GM21737 (cell line): ENCODE results near the gene RANBP1.
"Not testable (repeated sequence)": the region's sequence is repeated elsewhere in the genome, so short reads cannot be mapped to it uniquely, and the experiment has no call there.

ENCODE experiments used
- ATAC-seq: cut with Tn5 transposase; IDR thresholded peaks from one replicate; pipeline ENCODE4 v1.9.1; 2021; ENCODE audit warnings: mild to moderate bottlenecking, moderate library complexity; ENCODE audit not compliant: unreplicated experiment

Gene RANBP1

DNA sequence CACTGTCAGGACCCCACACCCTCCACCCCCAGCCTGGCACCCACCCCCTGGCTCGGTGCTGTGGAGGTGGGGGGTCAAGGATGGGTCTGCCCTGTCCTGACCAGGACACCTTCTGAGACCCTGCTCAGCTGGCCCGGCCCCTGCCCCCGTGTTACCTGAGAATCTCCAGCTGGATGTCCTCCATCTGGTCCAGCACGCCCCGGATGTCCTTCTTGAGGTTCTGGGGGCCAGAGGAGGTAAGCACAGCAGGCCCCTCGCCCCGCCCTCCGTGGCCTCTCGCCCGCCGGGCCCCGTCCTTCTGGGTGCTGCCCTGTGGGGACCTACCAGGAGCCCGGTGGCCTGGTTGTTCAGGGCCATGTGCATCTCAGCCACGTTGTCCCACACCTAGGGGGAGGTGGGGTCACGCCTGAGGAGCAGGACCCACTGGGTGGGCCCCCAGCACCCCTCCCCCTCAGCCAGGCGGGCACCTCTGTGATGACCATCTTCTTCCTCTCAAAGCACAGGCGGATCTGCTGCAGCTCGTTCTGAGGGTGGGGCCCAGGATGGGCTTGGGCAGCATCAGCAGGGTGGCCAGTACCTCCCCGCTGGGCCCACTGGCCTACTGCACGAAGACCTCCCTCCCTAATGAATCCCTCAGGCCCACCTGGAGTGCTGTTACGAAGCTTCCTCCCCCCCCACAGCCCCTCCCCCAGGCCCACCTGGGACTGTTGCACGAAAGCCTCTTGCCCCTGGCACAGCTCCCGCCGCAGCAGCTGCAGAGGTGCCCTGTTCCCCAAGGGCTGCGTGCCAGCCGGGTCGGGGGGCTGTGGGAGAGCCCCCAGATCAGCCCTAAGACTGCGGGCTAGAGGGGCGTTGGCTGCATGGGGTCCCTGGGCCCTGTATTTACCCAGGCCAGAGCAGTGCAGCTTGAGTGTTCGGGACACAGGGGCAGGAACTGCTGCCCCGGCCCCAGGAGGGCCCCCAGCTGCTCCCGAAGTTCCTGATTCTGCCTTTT lies 33.6 kb downstream of the RANBP1 start:
- ATAC-seq = no peak

DNA sequence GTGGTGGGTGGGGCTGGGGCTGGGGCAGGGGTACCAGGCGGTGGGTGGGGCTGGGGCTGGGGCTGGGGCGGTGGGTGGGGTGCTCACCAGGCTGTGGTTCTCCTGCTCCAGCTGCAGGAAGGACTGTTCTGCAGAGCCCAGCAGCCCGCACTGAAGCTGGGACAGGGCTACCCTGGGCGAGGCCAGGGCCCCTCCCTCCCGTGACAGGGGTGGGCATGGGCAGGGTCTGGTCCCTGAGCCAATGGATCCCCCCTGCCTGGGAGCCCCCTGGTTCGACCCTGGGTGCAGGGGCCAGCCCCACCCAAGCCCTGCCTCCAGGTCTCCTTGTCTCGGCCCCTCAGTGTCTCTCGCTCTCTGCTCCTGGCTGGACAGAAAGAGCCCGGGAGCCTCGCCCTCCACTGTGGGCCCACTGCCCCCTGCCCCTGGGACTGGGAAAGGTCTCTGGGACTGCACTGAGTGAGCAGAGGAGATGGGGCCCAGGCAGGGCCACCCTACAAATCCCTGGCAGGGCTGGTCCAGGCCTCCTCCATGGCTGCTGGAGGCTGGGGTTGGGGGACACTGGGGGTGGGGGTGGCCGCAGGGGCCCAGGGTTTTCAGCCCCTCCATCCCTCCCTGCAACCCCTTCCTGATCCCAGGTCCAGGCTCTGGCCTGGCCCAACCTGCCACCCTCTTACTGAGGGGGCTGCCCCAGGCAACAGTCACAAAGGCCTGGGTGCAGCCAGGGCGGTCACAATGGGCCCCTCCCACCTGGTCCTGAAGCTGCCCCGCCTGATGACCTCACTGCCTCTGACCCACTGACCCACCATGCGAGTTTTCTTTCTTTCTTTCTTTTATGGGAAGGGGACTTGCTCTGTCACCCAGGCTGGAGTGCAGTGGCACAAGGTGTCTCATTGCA lies 34.7 kb downstream of the RANBP1 start, which contains the start of gene CCDC188:
Gene CCDC188 (minus strand): TSS at position 675 of the 895 bp plus-strand sequence. CDS start 69 bp downstream, at position 606.
- no peak for ATAC-seq

DNA sequence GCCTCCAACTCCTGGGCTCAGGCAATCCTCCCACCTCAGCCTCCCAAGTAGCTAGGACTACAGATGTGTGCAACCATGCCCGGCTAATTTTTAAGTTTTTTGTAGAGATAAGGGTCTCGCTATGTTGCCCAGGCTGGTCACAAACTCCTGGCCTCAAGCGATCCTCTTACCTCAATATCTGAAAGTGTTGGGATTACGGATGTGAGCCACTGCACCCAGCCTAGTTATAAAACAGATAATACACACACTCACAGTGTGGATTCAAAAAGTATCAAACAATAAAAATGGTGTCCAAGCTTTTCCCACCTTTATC lies 35.3 kb downstream of the RANBP1 start:
- no peak for ATAC-seq

DNA sequence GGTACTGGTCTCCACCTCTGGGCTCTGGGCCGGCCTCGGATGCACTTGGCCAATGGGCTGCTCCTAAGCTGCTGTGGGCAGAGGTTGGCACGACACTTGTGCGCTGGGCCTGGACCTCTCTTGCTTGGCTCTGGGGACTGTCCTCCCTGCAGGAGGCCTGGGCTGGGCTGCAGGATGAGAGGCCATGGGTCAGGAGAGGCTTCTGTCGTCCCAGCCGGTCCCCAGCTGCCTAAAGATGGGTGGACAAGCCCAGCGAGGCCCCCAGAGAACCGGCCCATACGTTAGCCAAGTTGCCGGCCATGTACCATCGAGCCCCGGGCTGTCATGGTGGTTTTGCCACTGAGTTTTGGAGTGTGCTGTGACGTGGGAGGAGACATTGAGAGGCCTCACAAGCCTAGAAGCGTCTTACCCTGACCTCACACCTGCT lies 36.6 kb downstream of the RANBP1 start:
- ATAC-seq = no peak

DNA sequence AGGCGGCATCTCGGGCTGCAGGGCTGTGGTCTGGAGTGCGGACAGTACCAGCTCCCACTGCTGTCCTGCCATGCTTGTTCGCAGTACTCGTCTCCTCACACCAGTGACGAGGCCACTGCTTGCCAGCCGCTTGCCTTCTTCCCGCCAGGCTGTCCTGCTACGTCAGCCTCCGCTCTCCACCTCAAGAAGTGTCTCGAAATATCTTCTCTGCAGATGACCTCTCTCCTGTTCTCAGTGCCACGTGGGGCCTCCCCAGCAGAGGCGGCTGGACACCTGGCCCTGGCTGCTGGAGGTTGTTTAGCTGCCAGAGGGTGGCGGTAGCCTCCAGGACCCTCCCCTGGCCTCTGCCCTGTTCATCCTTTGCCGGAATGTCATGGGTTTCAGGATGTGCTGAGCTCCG lies 38.0 kb downstream of the RANBP1 start:
- no peak for ATAC-seq

DNA sequence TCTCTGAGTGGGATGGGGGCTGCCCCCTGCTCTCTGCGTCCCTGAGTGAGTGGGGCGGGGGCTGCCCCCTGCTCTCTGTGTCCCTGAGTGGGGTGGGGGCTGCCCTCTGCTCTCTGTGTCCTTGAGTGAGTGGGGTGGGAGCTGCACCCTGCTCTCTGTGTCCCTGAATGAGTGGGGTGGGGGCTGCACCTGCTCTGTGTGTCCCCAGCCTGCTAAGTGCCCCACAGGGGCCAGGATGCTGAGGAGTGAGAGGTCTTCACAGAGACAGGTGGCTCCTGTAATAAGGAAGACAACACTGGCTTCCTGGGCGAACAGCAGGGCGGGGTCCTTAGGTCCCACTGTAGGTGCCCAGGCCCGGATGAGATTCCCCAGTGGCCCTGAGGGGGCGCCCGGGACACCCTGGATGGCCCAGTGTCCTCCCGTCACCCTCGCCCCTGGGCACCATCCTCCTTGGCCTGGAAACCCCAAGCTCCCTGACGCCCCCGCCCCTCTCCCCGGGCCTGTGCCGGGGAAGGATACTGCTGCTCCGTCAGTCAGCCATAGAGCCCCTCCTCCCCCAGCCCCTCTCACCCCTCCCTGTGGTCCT lies 38.8 kb downstream of the RANBP1 start:
- no peak for ATAC-seq

DNA sequence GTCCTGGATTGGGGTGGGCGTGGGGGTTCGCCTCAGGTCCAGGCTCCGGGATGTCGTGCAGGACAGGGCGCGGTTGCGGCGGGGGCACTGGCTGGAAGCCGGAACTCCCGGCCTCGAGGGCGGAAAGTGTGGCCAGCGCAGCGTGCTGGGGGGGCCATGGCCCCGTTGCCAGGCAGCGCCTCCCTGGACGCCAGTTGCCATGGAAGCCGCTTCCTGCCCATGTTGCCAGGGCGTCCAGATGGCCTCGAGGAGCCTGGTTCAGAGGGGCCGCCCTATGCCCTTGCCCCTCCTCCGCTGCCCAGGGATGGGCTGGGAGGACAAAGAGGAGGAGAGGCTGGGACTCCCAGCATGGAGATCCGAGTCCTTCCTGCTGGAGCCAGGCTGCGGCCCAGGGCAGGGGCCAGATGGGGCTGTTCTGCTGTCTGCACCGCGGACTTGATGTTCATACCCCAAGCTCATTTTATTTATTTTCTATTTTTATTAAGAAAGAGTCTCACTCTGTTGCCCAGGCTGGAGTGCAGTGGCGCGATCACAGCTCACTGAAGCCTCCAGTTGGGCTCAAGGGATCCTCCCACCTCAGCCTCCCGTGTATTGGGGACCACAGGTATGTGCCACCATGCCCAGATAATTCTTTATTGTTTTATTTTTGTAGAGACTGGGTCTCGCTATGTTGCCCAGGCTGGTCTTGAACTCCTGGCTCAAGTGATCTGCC lies 39.6 kb downstream of the RANBP1 start:
- ATAC-seq = no peak

DNA sequence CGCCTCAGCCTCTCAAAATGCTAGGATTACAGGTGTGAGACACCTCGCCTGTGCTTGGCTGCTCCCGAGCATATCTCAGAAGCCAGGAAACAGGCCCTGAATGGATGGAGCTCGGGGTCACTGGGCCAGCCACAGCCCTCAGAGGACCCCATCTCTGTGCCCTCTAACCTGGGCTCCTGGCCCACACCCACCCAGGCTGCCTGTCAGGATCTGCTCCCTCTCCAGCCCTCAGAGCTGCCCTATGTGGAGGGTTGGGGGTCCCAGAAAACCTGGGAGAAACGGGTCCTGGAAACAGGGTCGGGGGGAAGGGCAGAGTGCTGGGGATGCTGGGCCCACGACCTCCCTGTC lies 40.1 kb downstream of the RANBP1 start:
- ATAC-seq = no peak

DNA sequence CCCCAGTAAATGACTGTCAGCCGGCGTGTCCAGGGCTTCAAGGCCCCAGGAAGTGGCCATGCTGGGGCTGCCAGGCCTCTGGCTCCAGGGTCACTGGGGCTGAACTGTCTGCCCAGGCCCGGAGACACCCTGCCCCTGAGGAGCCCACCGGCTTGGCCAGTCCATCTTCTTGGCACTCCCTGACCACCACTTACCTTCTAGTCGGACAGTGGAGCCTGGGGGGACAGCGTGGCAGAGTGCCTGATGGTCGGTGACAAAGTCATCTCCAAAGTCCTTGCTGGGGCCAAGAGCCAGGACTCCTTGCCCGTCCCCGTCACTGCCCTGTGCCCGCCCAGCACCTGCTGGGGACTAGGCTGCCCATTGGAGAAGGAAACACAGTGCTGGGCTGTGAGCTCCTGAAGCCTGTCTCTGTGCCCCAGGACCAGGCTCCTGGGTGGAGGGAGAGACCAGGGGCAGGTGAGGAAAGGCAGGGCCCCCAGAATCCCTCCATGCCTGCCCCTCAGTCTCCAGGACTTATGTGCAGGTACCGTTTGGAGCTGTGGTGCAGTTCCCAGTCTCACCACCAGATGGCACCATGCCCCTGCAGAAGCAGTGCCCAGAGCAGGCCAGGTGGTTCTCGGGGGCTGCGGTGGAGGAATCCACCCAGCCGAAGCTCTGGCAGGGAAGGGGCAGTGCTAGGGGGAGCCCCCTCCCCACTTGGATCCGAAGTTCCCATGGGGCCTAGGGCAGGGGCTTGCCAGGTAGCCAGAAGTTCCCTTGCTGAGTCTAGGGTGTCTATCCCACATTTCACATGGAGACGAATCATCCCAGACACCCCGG lies 40.9 kb downstream of the RANBP1 start:
- no peak for ATAC-seq

DNA sequence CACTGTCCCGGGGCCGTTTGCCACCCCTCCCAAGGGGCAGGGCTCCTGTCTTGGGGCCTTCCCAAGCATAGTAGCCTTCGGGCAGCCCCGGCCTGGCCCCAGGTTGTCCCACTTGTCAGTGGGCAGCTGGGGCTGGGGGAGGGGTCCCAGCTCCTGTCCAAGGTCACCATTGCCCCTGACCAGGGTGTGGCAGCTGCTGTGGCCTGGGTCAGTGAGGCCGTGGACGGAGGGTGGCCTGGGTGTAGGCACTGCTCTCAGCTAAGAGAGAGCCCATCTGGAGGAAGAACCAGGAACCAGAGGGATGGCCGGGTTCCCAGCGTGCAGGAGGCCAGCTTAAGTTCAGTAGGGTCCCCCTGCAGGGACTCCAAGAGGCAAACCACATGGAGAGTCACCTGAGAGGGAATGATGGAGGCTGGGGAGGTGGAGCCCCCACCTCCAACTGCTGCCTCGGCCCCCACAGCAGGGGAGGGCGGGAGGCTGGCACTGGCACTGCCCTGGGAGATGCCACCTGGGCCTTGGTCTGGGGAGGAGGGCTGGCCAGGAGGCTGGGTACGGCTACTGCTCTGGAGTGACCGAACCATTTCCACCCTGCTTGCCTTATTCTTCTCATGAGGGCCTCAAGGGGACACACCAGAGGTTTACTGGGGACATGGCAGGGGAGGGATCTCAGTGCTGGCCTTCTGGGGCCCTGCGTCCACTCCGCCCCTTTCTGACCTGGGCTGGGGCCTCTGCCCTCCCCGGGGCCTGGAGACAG lies 41.7 kb downstream of the RANBP1 start:
- no peak for ATAC-seq

DNA sequence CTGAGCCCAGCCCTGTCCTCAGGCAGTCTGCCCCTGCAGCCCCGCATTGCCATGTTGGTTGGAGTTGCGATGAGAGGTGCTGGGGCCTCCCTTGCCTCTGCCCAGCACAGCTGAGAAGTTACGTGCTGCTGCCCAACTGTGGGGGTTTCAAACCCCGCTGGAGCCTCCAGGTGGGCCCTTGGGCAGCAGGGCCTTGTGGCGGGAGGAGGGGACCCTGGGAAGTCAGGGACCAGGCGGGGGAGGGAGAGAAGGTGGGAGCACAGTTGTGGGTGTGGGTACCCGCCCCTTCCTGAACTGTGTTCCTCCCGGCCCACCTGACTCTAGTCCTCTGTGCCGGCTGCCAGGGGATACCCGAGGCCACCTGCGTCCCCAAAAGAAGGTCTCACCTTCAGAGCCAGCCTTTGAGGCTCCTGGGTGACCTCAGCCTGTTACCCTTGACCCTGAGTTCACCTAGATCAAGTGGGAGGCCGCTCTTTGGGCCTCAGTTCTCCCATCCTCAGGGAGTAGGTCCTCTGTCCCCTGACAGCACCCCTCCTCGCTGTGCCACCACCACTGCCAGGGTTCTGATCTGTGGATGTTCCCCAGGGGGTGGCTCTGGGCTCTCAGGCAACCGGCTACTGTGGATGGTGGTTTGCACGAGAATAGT lies 42.6 kb downstream of the RANBP1 start:
- no peak for ATAC-seq

DNA sequence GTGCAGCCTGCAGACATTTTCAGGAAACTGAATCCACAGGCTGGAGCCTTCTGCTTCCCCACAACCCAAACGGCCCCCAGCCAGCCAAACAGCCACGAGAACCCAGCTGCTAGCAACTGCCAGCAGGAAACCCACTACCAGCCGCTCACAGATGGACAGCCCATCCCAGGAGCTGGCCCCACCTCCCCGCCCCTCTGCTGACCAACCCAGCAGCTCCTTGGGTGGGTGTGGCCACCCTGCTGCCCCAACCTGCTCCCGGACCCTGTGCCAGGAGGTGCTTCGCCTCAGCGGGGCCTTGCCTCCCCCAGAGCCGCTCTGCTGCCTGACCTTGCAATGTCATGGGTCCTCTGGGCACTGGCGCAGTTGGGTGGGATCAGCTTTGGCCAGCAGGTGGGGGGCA lies 43.2 kb downstream of the RANBP1 start:
- ATAC-seq = no peak

DNA sequence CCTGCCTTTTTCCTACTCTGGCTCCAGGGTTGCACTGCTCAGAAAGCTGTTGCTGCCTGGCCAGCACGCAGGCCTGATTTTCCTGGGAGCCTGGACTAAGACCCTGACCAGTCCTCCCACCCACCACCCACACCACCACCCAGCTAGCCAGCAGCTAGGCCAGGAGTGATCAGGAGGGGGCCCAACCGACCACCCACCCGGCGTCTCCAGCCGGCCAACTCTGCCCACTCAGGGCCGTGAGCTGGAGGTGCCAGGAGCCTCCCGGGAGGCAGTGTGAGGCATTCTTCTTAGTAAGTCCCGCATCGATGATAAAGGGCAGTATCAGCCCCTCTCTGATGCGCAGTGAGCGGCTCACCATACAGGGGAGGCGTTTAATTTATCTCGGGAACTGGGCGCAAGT lies 43.6 kb downstream of the RANBP1 start:
- not testable (repeated sequence) for ATAC-seq

DNA sequence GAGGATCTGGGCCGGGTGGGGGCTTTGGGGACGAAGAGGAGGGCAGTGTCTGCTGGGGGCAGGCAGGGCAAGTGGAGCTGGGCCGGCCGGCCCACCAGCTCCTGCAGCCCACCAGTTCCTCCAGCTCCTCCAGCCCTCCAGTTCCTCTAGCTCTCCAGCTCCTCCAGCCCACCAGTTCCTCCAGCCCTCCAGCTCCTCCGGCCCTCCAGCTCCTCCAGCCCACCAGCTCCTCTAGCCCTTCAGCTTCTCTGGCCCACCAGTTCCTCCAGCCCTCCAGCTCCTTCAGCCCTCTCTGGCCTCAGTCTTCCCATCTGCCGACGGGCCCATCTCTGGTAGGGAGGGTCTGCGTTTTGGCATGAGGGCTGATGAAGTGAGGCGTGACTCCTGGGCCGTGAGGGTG lies 44.1 kb downstream of the RANBP1 start:
- ATAC-seq = no peak

DNA sequence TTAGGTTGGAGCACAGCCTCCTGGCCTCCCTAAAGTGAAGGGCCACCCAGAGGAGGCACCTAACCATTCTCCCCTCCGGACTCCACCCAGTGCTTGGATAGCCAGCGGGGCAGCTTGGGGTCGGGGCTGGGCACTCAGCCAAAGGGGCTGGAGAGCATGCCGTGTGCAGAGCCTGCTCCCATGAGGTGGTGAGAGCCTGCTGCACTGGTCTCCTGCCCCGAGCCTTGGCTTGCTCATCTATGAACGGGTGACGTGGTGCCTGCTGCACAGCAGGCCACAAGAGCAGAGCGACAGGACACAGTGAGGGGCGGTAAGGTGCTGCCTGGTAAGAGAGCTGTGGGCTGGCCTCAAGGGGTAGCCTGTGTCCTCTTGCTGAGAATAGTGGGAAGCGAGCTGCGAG lies 49.0 kb downstream of the RANBP1 start:
- no peak for ATAC-seq

DNA sequence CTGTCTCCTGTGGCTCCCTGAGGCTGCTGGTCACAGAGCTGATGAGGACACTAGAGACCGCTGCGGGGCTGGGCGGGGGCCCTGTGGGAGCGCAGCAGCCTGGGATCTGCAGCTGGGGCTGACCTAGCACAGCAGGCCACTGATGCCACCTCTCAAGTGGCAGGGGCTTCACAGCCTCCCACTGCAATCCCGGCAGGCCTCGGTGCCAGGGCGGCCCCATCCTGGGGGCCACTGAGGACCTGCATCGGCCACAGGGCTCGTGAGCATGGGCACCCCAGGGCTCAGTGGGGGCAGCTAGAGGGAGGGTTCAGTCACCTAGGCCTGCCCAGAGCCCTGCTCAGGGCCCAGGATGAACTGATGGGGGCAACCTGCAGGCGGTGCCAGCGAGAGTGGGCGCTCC lies 49.5 kb downstream of the RANBP1 start:
- ATAC-seq = no peak

DNA sequence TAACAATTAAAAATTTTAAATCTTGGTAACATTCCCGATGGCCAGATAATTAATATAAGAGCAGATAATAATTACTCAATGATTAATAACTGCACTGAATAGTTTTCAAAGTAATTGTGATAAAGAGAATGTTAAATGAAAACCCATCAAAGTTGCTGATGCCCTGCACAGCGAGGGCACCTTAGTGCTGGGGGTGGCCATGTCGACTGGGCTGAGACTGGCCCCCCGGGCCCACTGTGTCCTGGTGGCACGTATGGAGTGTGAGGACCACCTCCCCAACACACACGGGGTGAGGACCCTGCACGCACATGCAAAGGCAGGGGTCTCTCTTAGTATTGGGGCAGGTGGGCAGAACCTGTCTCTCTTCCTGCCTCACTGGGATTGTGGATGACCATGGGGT lies 50.0 kb downstream of the RANBP1 start:
- ATAC-seq = no peak

DNA sequence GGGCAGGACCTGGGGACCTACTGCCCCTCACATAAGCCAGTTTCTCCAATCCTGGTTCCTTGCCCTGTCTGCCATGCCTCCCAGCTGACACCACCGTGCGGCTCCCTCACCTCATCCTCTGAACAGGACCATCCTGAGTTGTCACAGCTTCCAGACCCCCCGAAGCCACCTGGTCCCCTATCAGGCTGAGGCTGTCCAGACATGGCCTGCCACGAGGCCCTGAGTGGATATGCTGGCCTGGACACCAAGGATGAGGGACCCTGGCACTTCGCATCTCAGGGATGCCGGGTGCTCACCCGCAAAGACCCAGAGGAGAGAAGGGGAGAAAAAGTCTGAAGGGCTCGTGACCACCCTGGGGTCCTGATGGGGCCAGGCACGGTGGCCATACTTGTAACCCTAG lies 50.8 kb downstream of the RANBP1 start:
- no peak for ATAC-seq
